ENCODE results near the gene GFAP. TPM values are rescaled to one million over a fixed set of nuclear protein-coding genes. Genes with fewer than 3 reads are reported as not detected.

Gene GFAP
- total RNA-seq, 1 experiment from 2014 or later: 1.6 TPM

- TF ChIP-seq ATF6 (CRISPR knock-in tag; IDR thresholded peaks at IDR 0.05) (no peak), ZNF317 (CRISPR knock-in tag; IDR thresholded peaks at IDR 0.05; ENCODE audit: borderline replicate concordance, low read depth) (no peak), E2F5 (CRISPR knock-in tag; IDR thresholded peaks at IDR 0.05) (peak; percentile 79), CREM (CRISPR knock-in tag; IDR thresholded peaks at IDR 0.05) (peak; percentile 32; the same call in 1 of the 2 replicates), E2F1 (CRISPR knock-in tag; IDR thresholded peaks at IDR 0.05) (no peak), NFE2L1 (CRISPR knock-in tag; IDR thresholded peaks at IDR 0.05) (peak; percentile 40), HMGA2 (CRISPR knock-in tag; IDR thresholded peaks at IDR 0.05) (no peak), CREB1 (CRISPR knock-in tag; IDR thresholded peaks at IDR 0.05) (no peak), ZNF121 (CRISPR knock-in tag; IDR thresholded peaks at IDR 0.05) (no peak), NR3C1 (CRISPR knock-in tag; conservative IDR thresholded peaks at IDR 0.05; ENCODE audit: low read depth) (no peak), FOXP1 (CRISPR knock-in tag; IDR thresholded peaks at IDR 0.05; ENCODE audit: borderline replicate concordance) (peak; percentile 91), ATF3 (CRISPR knock-in tag; conservative IDR thresholded peaks at IDR 0.05) (no peak), OVOL2 (CRISPR knock-in tag; IDR thresholded peaks at IDR 0.05; ENCODE audit: borderline replicate concordance) (no peak), KAT7 (CRISPR knock-in tag; IDR thresholded peaks at IDR 0.05; ENCODE audit: borderline replicate concordance) (0 out of 2 replicates have a peak, but pooled peaks have one; percentile 90), NR1H2 (CRISPR knock-in tag; IDR thresholded peaks at IDR 0.05) (no peak), ATF2 (CRISPR knock-in tag; IDR thresholded peaks at IDR 0.05; ENCODE audit: borderline replicate concordance, low read depth) (no peak), GRHL2 (CRISPR knock-in tag; IDR thresholded peaks at IDR 0.05; ENCODE audit: insufficient replicate concordance, severe bottlenecking) (no peak), AR (CRISPR knock-in tag; IDR thresholded peaks at IDR 0.05) (no peak), ZNF219 (CRISPR knock-in tag; IDR thresholded peaks at IDR 0.05; ENCODE audit: borderline replicate concordance) (no peak), RORB (CRISPR knock-in tag; IDR thresholded peaks at IDR 0.05) (no peak), ZBTB21 (CRISPR knock-in tag; IDR thresholded peaks at IDR 0.05; ENCODE audit: borderline replicate concordance) (no peak), ETV6 (CRISPR knock-in tag; IDR thresholded peaks at IDR 0.05) (no peak; the same call in 1 of the 2 replicates), PREB (CRISPR knock-in tag; IDR thresholded peaks at IDR 0.05; ENCODE audit: borderline replicate concordance) (peak; percentile 62; the same call in 1 of the 2 replicates), E2F4 (CRISPR knock-in tag; IDR thresholded peaks at IDR 0.05; ENCODE audit: borderline replicate concordance, low read depth) (peak; percentile 99)
Observed at GRCh38 chr17:44947461-44948314, 32.4 kb upstream of the GFAP start, which contains the start of gene KIF18B (continued).
